DOHH2 (cell line): ENCODE data around the gene SHB.

Experiments
- H3F3A ChIP-seq: fragments of 200-600 bp; sonication (generic), shearing (Covaris generic); 2 replicates; pipeline ENCODE4 v1.6.0; 2016; ENCODE audit warnings: antibody characterized with exemption, mild to moderate bottlenecking; ENCODE audit not compliant: control insufficient read depth, insufficient read depth
- H3K27ac ChIP-seq: fragments of 200-600 bp; sonication (generic); 2 replicates; pipeline ENCODE4 v1.5.1; 2014; ENCODE audit warnings: low read depth, mild to moderate bottlenecking, low read length, moderate library complexity
- H3K27me3 ChIP-seq: fragments of 200-600 bp; sonication (generic); 2 replicates; pipeline ENCODE4 v1.6.1; 2014; ENCODE audit warnings: mild to moderate bottlenecking, low read length, mixed read lengths; ENCODE audit not compliant: control insufficient read depth
- H3K36me3 ChIP-seq: fragments of 200-600 bp; sonication (generic); 2 replicates; pipeline ENCODE4 v1.6.1; 2014; ENCODE audit warnings: mild to moderate bottlenecking, low read length, moderate library complexity, mixed read lengths; ENCODE audit not compliant: control insufficient read depth
- H3K4me1 ChIP-seq: fragments of 200-600 bp; sonication (generic); 2 replicates; pipeline ENCODE4 v1.6.1; 2014; ENCODE audit warnings: mild to moderate bottlenecking, low read length, mixed read lengths; ENCODE audit not compliant: control insufficient read depth
- H3K4me2 ChIP-seq: fragments of 200-600 bp; sonication (generic); 2 replicates; pipeline ENCODE4 v1.6.0; 2014; ENCODE audit warnings: mild to moderate bottlenecking, low read length, moderate library complexity
- H3K4me3 ChIP-seq: fragments of 200-600 bp; sonication (generic); 2 replicates; pipeline ENCODE4 v1.5.1; 2014; ENCODE audit warnings: mild to moderate bottlenecking, low read length, mixed read lengths
- H3K79me2 ChIP-seq: fragments of 200-600 bp; sonication (generic); 2 replicates; pipeline ENCODE4 v1.6.1; 2014; ENCODE audit warnings: mild to moderate bottlenecking, low read length, mixed read lengths; ENCODE audit not compliant: control insufficient read depth
- H3K9me2 ChIP-seq: fragments of 200-600 bp; sonication (generic); replicated peaks from 2 replicates; pipeline ENCODE4 v1.6.1; 2014; ENCODE audit warnings: mild to moderate bottlenecking, low read length, mixed read lengths; ENCODE audit not compliant: control insufficient read depth
- H3K9me3 ChIP-seq: fragments of 200-600 bp; sonication (generic); 2 replicates; pipeline ENCODE4 v1.6.1; 2014; ENCODE audit warnings: antibody characterized with exemption, low read length, mixed read lengths; ENCODE audit not compliant: control insufficient read depth, insufficient read depth
- H4K20me1 ChIP-seq: fragments of 200-600 bp; sonication (generic); 2 replicates; pipeline ENCODE4 v1.6.0; 2014; ENCODE audit warnings: low read depth, mild to moderate bottlenecking, antibody characterized with exemption, low read length, moderate library complexity; ENCODE audit not compliant: control insufficient read depth, insufficient read depth
- CTCF ChIP-seq: fragments of 200-600 bp; sonication (generic); IDR thresholded peaks from one replicate; pipeline ENCODE4 v1.5.1; 2014; ENCODE audit warnings: antibody characterized with exemption, mild to moderate bottlenecking, low read depth, low read length; ENCODE audit not compliant: poor library complexity, severe bottlenecking
- EZH2phosphoT487 ChIP-seq: fragments of 200-600 bp; sonication (generic); IDR thresholded peaks from 2 replicates; pipeline ENCODE4 v1.6.1; 2017; ENCODE audit warnings: borderline replicate concordance, mild to moderate bottlenecking, antibody characterized with exemption, low read length, moderate library complexity, mixed read lengths

Gene SHB

GRCh38 chr9:38059233-38059936 is 9.6 kb downstream of the SHB start:
- Histone ChIP-seq H3K4me2 (no peak overlapping the region), H3K9me2 (no peaks in the 10 kb centered on the region), H3K79me2 (no peaks in the 10 kb centered on the region), H3K9me3 (no peaks in the 10 kb centered on the region), H3K36me3 (no peaks in the 10 kb centered on the region), H3K27me3 (peaks cover 25% of the 10 kb centered on the region), H4K20me1 (no peaks in the 10 kb centered on the region), H3K4me1 (no peaks in the 10 kb centered on the region), H3K27ac (no peak overlapping the region), H3K4me3 (no peak overlapping the region), H3F3A (no peaks in the 10 kb centered on the region)
- no peak for TF ChIP-seq CTCF
- TF ChIP-seq EZH2phosphoT487 = no peak

GRCh38 chr9:38058452-38059232 is 10.4 kb downstream of the SHB start:
- no peak overlapping the region for H3K4me2 ChIP-seq
- H3K9me2 ChIP-seq = no peaks in the 10 kb centered on the region
- H3K79me2 ChIP-seq = no peaks in the 10 kb centered on the region
- TF ChIP-seq EZH2phosphoT487 = no peak
- TF ChIP-seq CTCF = no peak
- H3F3A ChIP-seq = no peaks in the 10 kb centered on the region
- H3K9me3 ChIP-seq = no peaks in the 10 kb centered on the region
- no peaks in the 10 kb centered on the region for H4K20me1 ChIP-seq
- peaks cover 24% of the 10 kb centered on the region for H3K27me3 ChIP-seq
- H3K27ac ChIP-seq = no peak overlapping the region
- H3K4me1 ChIP-seq = no peaks in the 10 kb centered on the region
- H3K4me3 ChIP-seq = no peak overlapping the region
- H3K36me3 ChIP-seq = no peaks in the 10 kb centered on the region

- Histone ChIP-seq H3K4me1 (no peaks in the 10 kb centered on the region), H3K9me2 (no peaks in the 10 kb centered on the region), H3K79me2 (no peaks in the 10 kb centered on the region), H3K27me3 (peaks cover 24% of the 10 kb centered on the region), H3K4me3 (no peak overlapping the region), H3K4me2 (no peak overlapping the region), H3F3A (no peaks in the 10 kb centered on the region), H3K36me3 (no peaks in the 10 kb centered on the region), H3K9me3 (no peaks in the 10 kb centered on the region), H4K20me1 (no peaks in the 10 kb centered on the region), H3K27ac (no peak overlapping the region)
- TF ChIP-seq CTCF (no peak), EZH2phosphoT487 (no peak)
Measured at GRCh38 chr9:38057416-38058195, 11.4 kb downstream of the SHB start.
